ENCODE measurements around the gene S100A12. TPM values are rescaled to one million over a fixed set of nuclear protein-coding genes. Genes with fewer than 3 reads are reported as not detected.

S100A12 gene
- total RNA-seq, 2 experiments from 2014 or later: not detected

GRCh38 chr1:153337980-153338853 lies 37.2 kb downstream of the S100A12 start:
- no peak for DNase-seq (ENCODE audit: low spot score)
- H3K4me2 ChIP-seq (ENCODE audit: low read length): no peak overlapping the region
- no peak overlapping the region for H3K27ac ChIP-seq (ENCODE audit: low read depth, low read length, poor library complexity, severe bottlenecking)
- no peaks in the 10 kb centered on the region for H3K9me3 ChIP-seq (ENCODE audit: low read length)
- no peak overlapping the region for H3K4me3 ChIP-seq (ENCODE audit: low read depth, low read length, poor library complexity, severe bottlenecking)
- no peaks in the 10 kb centered on the region for H4K20me1 ChIP-seq (ENCODE audit: insufficient read depth, low read length)
- TF ChIP-seq EZH2phosphoT487 (IDR thresholded peaks at IDR 0.05; ENCODE audit: borderline replicate concordance, low read depth, low read length) (no peak), CTCF (conservative IDR thresholded peaks at IDR 0.05; ENCODE audit: low read length) (no peak)
- no peaks in the 10 kb centered on the region for H3K4me1 ChIP-seq (ENCODE audit: insufficient read depth, low read length, poor library complexity, severe bottlenecking)
- BruUV-seq (replicated peaks): no TSS peak
- POLR2A ChIA-PET: no interaction called here
- intact Hi-C loops (cut with micrococcal nuclease; ENCODE audit: unreplicated experiment): no loop called here
- H3K9me2 ChIP-seq (ENCODE audit: insufficient read depth, low read length): no peaks in the 10 kb centered on the region
- CTCF ChIA-PET (ENCODE audit: unreplicated experiment): no interaction called here
- no peak overlapping the region for H2AFZ ChIP-seq (ENCODE audit: low read length)
- H3K36me3 ChIP-seq (ENCODE audit: insufficient read depth, low read length): no peaks in the 10 kb centered on the region
- no peaks in the 10 kb centered on the region for H3K79me2 ChIP-seq (ENCODE audit: insufficient read depth, low read depth, low read length)

- no peak overlapping the region for H2AFZ ChIP-seq (ENCODE audit: low read length)
- no peak for DNase-seq (ENCODE audit: low spot score)
- CTCF ChIA-PET (ENCODE audit: unreplicated experiment): no interaction called here
- intact Hi-C loops (cut with micrococcal nuclease; ENCODE audit: unreplicated experiment): no loop called here
- no peak overlapping the region for H3K4me3 ChIP-seq (ENCODE audit: low read depth, low read length, poor library complexity, severe bottlenecking)
- H3K36me3 ChIP-seq (ENCODE audit: insufficient read depth, low read length): no peaks in the 10 kb centered on the region
- TF ChIP-seq EZH2phosphoT487 (IDR thresholded peaks at IDR 0.05; ENCODE audit: borderline replicate concordance, low read depth, low read length) (no peak), CTCF (conservative IDR thresholded peaks at IDR 0.05; ENCODE audit: low read length) (no peak)
- no peaks in the 10 kb centered on the region for H3K4me1 ChIP-seq (ENCODE audit: insufficient read depth, low read length, poor library complexity, severe bottlenecking)
- H3K9me2 ChIP-seq (ENCODE audit: insufficient read depth, low read length): no peaks in the 10 kb centered on the region
- no TSS peak for BruUV-seq (replicated peaks)
- POLR2A ChIA-PET: no interaction called here
- no peaks in the 10 kb centered on the region for H4K20me1 ChIP-seq (ENCODE audit: insufficient read depth, low read length)
- H3K27ac ChIP-seq (ENCODE audit: low read depth, low read length, poor library complexity, severe bottlenecking): no peak overlapping the region
- no peaks in the 10 kb centered on the region for H3K79me2 ChIP-seq (ENCODE audit: insufficient read depth, low read depth, low read length)
- H3K4me2 ChIP-seq (ENCODE audit: low read length): no peak overlapping the region
- no peaks in the 10 kb centered on the region for H3K9me3 ChIP-seq (ENCODE audit: low read length)
Measured at GRCh38 chr1:153336650-153337049, 38.8 kb downstream of the S100A12 start.

GRCh38 chr1:153333902-153334301 lies 41.5 kb downstream of the S100A12 start:
- Histone ChIP-seq H3K79me2 (ENCODE audit: insufficient read depth, low read depth, low read length) (no peaks in the 10 kb centered on the region), H2AFZ (ENCODE audit: low read length) (no peak overlapping the region), H3K9me2 (ENCODE audit: insufficient read depth, low read length) (no peaks in the 10 kb centered on the region), H3K27ac (ENCODE audit: low read depth, low read length, poor library complexity, severe bottlenecking) (no peak overlapping the region), H3K4me3 (ENCODE audit: low read depth, low read length, poor library complexity, severe bottlenecking) (no peak overlapping the region), H4K20me1 (ENCODE audit: insufficient read depth, low read length) (no peaks in the 10 kb centered on the region), H3K9me3 (ENCODE audit: low read length) (no peaks in the 10 kb centered on the region), H3K4me1 (ENCODE audit: insufficient read depth, low read length, poor library complexity, severe bottlenecking) (no peaks in the 10 kb centered on the region), H3K36me3 (ENCODE audit: insufficient read depth, low read length) (no peaks in the 10 kb centered on the region), H3K4me2 (ENCODE audit: low read length) (no peak overlapping the region)
- ChIA-PET POLR2A (no interaction called here), CTCF (ENCODE audit: unreplicated experiment) (no interaction called here)
- DNase-seq (ENCODE audit: low spot score): no peak
- intact Hi-C loops (cut with micrococcal nuclease; ENCODE audit: unreplicated experiment): no loop called here
- no TSS peak for BruUV-seq (replicated peaks)
- no peak for TF ChIP-seq CTCF (conservative IDR thresholded peaks at IDR 0.05; ENCODE audit: low read length)
- TF ChIP-seq EZH2phosphoT487 (IDR thresholded peaks at IDR 0.05; ENCODE audit: borderline replicate concordance, low read depth, low read length): no peak

All from OCI-LY7 (cell line).